GM12874 (cell line): Measurements from ENCODE around the gene ARL6IP4.

ENCODE experiments used
- TF ChIP-seq, protein P1 (sequence below): IDR thresholded peaks from 2 replicates; pipeline ENCODE4 v1.5.1; 2011; ENCODE audit warnings: low read depth, mild to moderate bottlenecking, control low read depth, low read length, moderate library complexity; ENCODE audit not compliant: insufficient read depth

Gene ARL6IP4

DNA sequence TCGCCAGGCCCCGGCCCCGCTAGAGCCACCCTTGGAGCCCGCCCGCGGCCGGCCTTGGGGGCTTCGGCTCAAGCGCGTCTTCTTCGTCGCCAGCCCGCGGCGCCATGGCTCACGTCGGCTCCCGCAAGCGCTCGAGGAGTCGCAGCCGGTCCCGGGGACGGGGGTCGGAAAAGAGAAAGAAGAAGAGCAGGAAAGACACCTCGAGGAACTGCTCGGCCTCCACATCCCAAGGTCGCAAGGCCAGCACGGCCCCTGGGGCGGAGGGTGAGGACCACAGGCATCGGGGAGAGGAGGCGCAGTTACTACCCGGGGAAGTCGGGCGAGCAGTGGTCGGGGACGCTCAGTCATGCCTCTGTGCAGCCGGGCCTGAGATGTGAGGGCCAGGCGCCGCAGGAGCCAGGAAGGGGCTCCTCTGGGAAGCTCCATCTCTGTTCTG is 573 bp downstream of the ARL6IP4 start:
- TF ChIP-seq, protein P1, sequence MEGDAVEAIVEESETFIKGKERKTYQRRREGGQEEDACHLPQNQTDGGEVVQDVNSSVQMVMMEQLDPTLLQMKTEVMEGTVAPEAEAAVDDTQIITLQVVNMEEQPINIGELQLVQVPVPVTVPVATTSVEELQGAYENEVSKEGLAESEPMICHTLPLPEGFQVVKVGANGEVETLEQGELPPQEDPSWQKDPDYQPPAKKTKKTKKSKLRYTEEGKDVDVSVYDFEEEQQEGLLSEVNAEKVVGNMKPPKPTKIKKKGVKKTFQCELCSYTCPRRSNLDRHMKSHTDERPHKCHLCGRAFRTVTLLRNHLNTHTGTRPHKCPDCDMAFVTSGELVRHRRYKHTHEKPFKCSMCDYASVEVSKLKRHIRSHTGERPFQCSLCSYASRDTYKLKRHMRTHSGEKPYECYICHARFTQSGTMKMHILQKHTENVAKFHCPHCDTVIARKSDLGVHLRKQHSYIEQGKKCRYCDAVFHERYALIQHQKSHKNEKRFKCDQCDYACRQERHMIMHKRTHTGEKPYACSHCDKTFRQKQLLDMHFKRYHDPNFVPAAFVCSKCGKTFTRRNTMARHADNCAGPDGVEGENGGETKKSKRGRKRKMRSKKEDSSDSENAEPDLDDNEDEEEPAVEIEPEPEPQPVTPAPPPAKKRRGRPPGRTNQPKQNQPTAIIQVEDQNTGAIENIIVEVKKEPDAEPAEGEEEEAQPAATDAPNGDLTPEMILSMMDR: no peak

DNA sequence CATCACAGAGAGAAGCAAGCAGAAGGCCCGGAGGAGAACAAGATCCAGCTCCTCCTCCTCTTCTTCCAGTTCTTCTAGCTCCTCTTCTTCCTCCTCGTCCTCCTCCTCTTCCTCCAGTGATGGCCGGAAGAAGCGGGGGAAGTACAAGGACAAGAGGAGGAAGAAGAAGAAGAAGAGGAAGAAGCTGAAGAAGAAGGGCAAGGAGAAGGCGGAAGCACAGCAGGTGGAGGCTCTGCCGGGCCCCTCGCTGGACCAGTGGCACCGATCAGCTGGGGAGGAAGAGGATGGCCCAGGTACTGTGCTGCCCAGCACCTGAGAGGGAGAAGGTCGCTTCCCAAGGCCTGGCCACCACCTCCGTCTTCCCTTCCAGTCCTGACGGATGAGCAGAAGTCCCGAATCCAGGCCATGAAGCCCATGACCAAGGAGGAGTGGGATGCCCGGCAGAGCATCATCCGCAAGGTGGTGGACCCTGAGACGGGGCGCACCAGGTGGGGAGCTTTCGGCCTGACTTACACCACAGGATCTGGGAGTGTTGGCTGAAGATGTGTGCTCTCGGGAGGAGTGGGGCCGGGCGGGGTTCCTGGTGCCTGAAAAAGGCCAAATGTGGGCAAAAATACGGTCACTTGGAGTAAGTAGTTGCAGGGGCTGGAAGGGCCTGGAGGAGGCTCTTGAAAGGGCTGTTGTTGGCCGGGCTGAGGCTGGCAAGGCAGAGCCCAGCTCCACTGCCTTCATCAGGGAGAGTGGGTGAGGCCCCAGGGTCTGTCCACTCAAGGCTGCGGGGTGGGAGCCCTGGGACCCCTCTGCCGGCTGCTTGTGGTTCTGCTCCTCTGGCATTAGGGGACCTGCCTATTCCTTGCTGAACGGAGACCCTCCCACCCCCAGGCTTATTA is 1.4 kb downstream of the ARL6IP4 start:
- TF ChIP-seq, protein P1: no peak

DNA sequence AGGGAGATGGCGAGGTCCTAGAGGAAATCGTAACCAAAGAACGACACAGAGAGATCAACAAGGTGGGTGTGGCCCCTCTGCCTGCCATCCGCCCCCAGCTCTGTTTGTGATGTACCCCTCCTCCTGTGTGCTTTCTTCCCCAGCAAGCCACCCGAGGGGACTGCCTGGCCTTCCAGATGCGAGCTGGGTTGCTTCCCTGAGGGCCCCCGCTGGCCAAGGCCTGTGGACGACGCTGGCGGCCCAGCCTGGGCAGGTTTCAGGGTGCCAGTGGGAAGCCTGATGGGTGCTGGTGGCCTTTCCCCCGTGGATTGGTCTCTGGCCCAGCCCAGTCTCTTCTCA is 2.0 kb downstream of the ARL6IP4 start:
- TF ChIP-seq, protein P1: no peak

GRCh38 chr12:122982963-122983788 is 2.7 kb downstream of the ARL6IP4 start:
- TF ChIP-seq, protein P1: no peak

DNA sequence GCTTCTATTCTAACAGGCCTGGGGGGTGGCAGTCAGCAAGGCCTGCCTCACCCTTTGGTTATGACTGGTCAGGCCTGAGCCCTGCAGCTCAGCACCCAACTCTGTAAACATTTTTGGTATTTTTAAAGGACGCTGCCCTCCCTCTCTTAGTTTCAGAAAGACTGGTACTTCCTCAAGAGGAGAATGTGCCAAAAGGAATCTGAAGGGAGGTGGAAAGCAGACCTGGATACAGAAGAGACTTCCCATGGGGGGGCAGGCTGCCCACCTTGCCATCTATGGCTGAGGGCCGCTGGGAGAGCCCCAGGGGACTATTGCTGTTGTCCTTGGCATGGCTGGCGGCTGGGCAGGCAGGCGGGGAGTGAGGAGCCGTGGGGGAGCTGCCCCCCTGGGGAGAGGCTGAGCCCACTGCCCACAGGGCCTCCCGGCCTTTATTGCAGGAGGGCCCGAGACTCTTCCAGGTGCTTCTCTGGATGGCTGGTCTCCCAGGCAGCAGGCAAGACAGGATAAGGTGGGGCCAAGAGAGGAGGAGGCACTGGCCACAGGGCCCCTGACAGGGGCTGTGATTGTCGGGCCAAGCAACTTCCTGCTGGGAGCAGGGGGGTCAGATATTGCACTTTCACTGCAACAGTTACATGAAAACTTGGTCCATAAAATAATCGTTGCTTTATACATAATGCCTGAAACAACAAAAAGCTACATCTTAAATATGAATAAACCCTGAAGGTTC is 3.5 kb downstream of the ARL6IP4 start:
- TF ChIP-seq, protein P1: no peak

DNA sequence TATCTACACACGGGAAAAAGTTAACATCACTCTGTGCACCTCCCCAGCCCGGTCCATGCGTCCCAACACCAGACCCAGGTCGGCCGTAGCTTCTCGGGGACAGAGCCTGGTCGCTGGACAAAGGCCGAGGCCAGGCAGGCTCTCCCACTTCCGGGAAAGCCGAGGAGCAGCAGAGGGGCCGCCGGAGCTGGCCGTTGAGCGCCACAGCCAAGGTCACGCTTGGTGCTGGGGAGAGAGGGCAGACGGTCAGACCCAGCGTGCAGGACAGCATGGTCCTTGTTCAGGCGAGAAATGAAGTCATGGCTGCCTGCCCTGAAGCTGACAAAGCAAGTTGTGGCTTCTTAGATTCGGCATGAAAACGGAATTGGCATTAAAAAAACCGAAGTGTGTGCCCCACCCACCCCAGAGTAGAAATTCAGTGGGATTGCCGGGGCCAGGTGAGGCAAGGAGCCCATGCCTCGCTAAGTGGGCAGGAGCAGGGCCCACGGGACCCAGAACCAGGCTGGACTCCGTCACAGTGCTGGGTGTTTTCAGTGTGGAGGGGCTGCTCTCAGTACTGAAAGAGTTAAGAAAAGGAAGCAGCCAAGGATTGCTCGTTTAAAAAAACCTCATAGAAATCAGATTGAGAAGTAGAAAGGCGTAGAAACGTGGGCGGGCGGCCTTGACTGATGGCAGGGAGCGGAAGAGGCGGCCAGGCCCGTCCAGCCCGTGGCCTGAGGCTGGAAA is 4.3 kb downstream of the ARL6IP4 start:
- TF ChIP-seq, protein P1: no peak
